Natural killer cell (primary cell): ENCODE results near the gene STAT6. TPM values are rescaled to one million over a fixed set of nuclear protein-coding genes. Genes with fewer than 3 reads are reported as not detected.

Experiments
- ATAC-seq, 3 donors: fragments of 150-1000 bp in 2 of 3; fragments of 200-7000 bp in 1 of 3; cut with Tn5 transposase; 1 replicate in 1 of 3; 2 replicates in 2 of 3; pipeline ENCODE4 v1.10.0; 2021; ENCODE audit warnings: mild to moderate bottlenecking in 2 of 3, moderate library complexity in 2 of 3
- DNase-seq, 2 donors: peaks; one replicate each; pipeline versions ENCODE4 v3.0.0 to v3.0.0-alpha.2; 2013 to 2021; ENCODE audit warnings: mixed read lengths in 1 of 2
- H3K27ac ChIP-seq: one replicate; pipeline ENCODE4 v1.5.1; 2013; ENCODE audit warnings: mild to moderate bottlenecking, low read length
- H3K27me3 ChIP-seq: one replicate; pipeline ENCODE4 v1.6.1; 2013; ENCODE audit warnings: low read length; ENCODE audit not compliant: control insufficient read depth, insufficient read depth
- H3K36me3 ChIP-seq: one replicate; pipeline ENCODE4 v1.6.1; 2013; ENCODE audit warnings: low read length; ENCODE audit not compliant: control insufficient read depth, insufficient read depth
- H3K4me1 ChIP-seq: one replicate; pipeline ENCODE4 v1.6.1; 2013; ENCODE audit warnings: low read length; ENCODE audit not compliant: control insufficient read depth, insufficient read depth
- H3K4me3 ChIP-seq: one replicate; pipeline ENCODE4 v1.5.1; 2013; ENCODE audit warnings: low read length
- H3K9me3 ChIP-seq: one replicate; pipeline ENCODE4 v1.6.1; 2013; ENCODE audit warnings: low read length; ENCODE audit not compliant: control insufficient read depth, insufficient read depth
- H3K27ac Mint-ChIP-seq, 2 donors: one replicate each; pipeline ENCODE4 v1.8.0; 2022; ENCODE audit warnings: mild to moderate bottlenecking in 2 of 2, mixed read lengths in 2 of 2, moderate library complexity in 1 of 2
- H3K27me3 Mint-ChIP-seq, 2 donors: one replicate each; pipeline ENCODE4 v1.8.0; 2022; ENCODE audit warnings: low read depth in 2 of 2, mixed read lengths in 2 of 2
- H3K36me3 Mint-ChIP-seq: one replicate; pipeline ENCODE4 v1.8.0; 2022; ENCODE audit warnings: mixed read lengths
- H3K4me1 Mint-ChIP-seq, 2 donors: one replicate each; pipeline ENCODE4 v1.8.0; 2022; ENCODE audit warnings: mixed read lengths in 2 of 2
- H3K4me3 Mint-ChIP-seq: one replicate; pipeline ENCODE4 v1.8.0; 2022; ENCODE audit warnings: mild to moderate bottlenecking, moderate library complexity, mixed read lengths
- H3K9me3 Mint-ChIP-seq, 2 donors: one replicate each; pipeline ENCODE4 v1.8.0; 2022; ENCODE audit warnings: mixed read lengths in 2 of 2
- WGBS: methylation state at CpG from one replicate; pipeline ENCODE4 v1.1.7; 2013; ENCODE audit warnings: missing lambda C conversion rate; ENCODE audit not compliant: insufficient coverage; 5-methylcytosine and 5-hydroxymethylcytosine counted together
- intact Hi-C: fragments of 100-400 bp; cut with micrococcal nuclease; formaldehyde crosslinking; loops from one replicate; pipeline ENCODE4 v1.14.2; 2022
- total RNA-seq, 4 donors: library from RNA; stranded (reverse); fragments of 120-200 nt in 1 of 4; gene quantifications; one replicate each; pipeline versions ENCODE4 v1.2.3 to v1.2.4, GENCODE V29; 2013 to 2022
- TF ChIP-seq, protein P1 (sequence below): fragments of 200-600 bp; IDR thresholded peaks from one replicate; pipeline ENCODE4 v1.8.0; 2022; ENCODE audit warnings: antibody characterized with exemption

Gene STAT6
- total RNA-seq, 3 donors from 2014 or later (not counting 1 experiment from before 2014, with no cell fraction given): 277 to 340 (median 319) TPM

GRCh38 chr12:57118711-57119271 is 7.6 kb upstream of the STAT6 start:
- DNase-seq (no peak), ATAC-seq (peak in 1 of 3 donors; percentile 32)
- H3K27me3 ChIP-seq: no peaks in the 10 kb centered on the region
- H3K9me3 ChIP-seq: no peaks in the 10 kb centered on the region
- Mint-ChIP-seq H3K9me3 (no peaks in the 10 kb centered on the region), H3K36me3 (no peaks in the 10 kb centered on the region), H3K27ac (no peak overlapping the region), H3K4me3 (no peak overlapping the region), H3K4me1 (no peaks in the 10 kb centered on the region), H3K27me3 (peaks cover 0 to 3% of the 10 kb centered on the region in 2 donors)
- 81% methylated on average over 1 of the region's 1 CpG for WGBS
- intact Hi-C loops: no loop called here
- H3K4me3 ChIP-seq: no peak overlapping the region
- H3K27ac ChIP-seq: no peak overlapping the region
- peaks cover 6% of the 10 kb centered on the region for H3K4me1 ChIP-seq
- H3K36me3 ChIP-seq: no peaks in the 10 kb centered on the region
- TF ChIP-seq, protein P1, sequence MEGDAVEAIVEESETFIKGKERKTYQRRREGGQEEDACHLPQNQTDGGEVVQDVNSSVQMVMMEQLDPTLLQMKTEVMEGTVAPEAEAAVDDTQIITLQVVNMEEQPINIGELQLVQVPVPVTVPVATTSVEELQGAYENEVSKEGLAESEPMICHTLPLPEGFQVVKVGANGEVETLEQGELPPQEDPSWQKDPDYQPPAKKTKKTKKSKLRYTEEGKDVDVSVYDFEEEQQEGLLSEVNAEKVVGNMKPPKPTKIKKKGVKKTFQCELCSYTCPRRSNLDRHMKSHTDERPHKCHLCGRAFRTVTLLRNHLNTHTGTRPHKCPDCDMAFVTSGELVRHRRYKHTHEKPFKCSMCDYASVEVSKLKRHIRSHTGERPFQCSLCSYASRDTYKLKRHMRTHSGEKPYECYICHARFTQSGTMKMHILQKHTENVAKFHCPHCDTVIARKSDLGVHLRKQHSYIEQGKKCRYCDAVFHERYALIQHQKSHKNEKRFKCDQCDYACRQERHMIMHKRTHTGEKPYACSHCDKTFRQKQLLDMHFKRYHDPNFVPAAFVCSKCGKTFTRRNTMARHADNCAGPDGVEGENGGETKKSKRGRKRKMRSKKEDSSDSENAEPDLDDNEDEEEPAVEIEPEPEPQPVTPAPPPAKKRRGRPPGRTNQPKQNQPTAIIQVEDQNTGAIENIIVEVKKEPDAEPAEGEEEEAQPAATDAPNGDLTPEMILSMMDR: no peak

DNA sequence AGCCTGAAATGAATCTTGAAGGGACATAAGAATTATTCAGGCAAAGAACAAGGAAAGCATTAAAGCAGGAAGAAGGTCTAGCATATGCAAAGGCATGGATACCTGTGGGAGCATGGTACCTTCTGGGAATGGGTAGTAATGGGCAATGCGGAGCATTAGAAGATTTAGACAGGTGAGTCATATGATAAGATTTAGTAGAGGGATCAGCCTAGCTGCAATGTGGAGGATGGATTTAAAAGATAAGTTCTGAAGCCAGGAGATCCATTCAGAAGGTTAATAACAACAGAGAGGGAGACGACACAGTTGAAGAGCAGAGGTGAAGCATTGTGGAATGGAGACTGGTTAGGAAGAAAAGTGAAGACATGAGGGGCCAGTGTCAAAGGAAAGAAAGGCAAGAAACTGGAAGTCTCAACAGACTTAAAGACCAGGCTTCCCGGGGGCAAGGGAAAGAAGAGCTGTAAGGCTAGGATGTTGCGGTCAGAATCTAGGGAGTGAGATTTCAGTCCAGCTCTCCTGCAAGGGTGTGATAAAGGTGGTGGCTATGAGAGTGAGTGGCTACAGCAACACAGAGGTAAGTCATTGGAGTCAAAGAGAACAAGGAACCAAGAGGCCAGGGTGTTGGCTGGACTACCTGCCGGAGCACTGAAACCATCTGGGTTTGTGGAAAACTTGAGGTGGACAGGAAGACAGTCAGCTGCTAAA is 5.6 kb upstream of the STAT6 start:
- intact Hi-C loops: no loop called here

GRCh38 chr12:57112492-57113294 is 1.5 kb upstream of the STAT6 start:
- Mint-ChIP-seq H3K27me3 (peaks cover 0 to 3% of the 10 kb centered on the region in 2 donors), H3K4me1 (peaks cover 39 to 48% of the 10 kb centered on the region in 2 donors), H3K4me3 (peak overlapping the region; percentile 98), H3K36me3 (no peaks in the 10 kb centered on the region), H3K27ac (peak overlapping the region; percentile 88 to 95), H3K9me3 (no peaks in the 10 kb centered on the region)
- TF ChIP-seq, protein P1: peak; percentile 77
- WGBS: 67% methylated on average over 7 of the region's 9 CpGs
- H3K9me3 ChIP-seq: no peaks in the 10 kb centered on the region
- H3K27me3 ChIP-seq: no peaks in the 10 kb centered on the region
- H3K4me3 ChIP-seq: peak overlapping the region; percentile 95
- no peak for DNase-seq
- no peak for ATAC-seq
- H3K27ac ChIP-seq: peak overlapping the region; percentile 97
- peaks cover 3% of the 10 kb centered on the region for H3K36me3 ChIP-seq
- H3K4me1 ChIP-seq: peaks cover 35% of the 10 kb centered on the region
- intact Hi-C loops: loop anchor here (1.0 to 2.0 kb wide), 4 partner anchors 26 to 104 kb away; partner anchors contain the start of gene NEMP1

More for the DNA sequence above, 5.6 kb upstream of the STAT6 start:
- no peak overlapping the region for H3K4me3 ChIP-seq
- H3K36me3 ChIP-seq: no peaks in the 10 kb centered on the region
- DNase-seq (no peak), ATAC-seq (no peak)
- H3K27me3 ChIP-seq: no peaks in the 10 kb centered on the region
- Mint-ChIP-seq H3K4me1 (peaks cover 12 to 13% of the 10 kb centered on the region in 2 donors), H3K27ac (no peak overlapping the region), H3K4me3 (no peak overlapping the region), H3K27me3 (peaks cover 0 to 3% of the 10 kb centered on the region in 2 donors), H3K9me3 (no peaks in the 10 kb centered on the region), H3K36me3 (no peaks in the 10 kb centered on the region)
- no peaks in the 10 kb centered on the region for H3K9me3 ChIP-seq
- H3K27ac ChIP-seq: no peak overlapping the region
- TF ChIP-seq, protein P1: no peak
- WGBS: 91% methylated on average over 5 of the region's 5 CpGs
- peaks cover 15% of the 10 kb centered on the region for H3K4me1 ChIP-seq
